WTC11 (cell line): Measurements from ENCODE around the gene ATP8B4.

Experiments
- ATF1 ChIP-seq: sonication (generic); formaldehyde crosslinking; IDR thresholded peaks from 2 replicates; pipeline ENCODE4 v1.8.1; 2023; ENCODE audit warnings: mild to moderate bottlenecking, moderate library complexity, missing genetic modification reagents
- ATF6 ChIP-seq: sonication (generic); formaldehyde crosslinking; IDR thresholded peaks from 2 replicates; pipeline ENCODE4 v1.8.1; 2023; ENCODE audit warnings: mild to moderate bottlenecking, missing genetic modification reagents
- CREM ChIP-seq: sonication (generic); formaldehyde crosslinking; IDR thresholded peaks from 2 replicates; pipeline ENCODE4 v1.8.1; 2022; ENCODE audit warnings: mild to moderate bottlenecking, missing genetic modification reagents, moderate library complexity
- GABPB1 ChIP-seq: sonication (generic); formaldehyde crosslinking; IDR thresholded peaks from 2 replicates; pipeline ENCODE4 v1.8.1; 2023; ENCODE audit warnings: mild to moderate bottlenecking, missing genetic modification reagents
- NFYB ChIP-seq: sonication (generic); formaldehyde crosslinking; conservative IDR thresholded peaks from 2 replicates; pipeline ENCODE4 v1.8.0; 2022; ENCODE audit warnings: low read depth, missing genetic modification reagents
- NR3C1 ChIP-seq: sonication (generic); formaldehyde crosslinking; conservative IDR thresholded peaks from 2 replicates; pipeline ENCODE4 v1.8.1; 2023; ENCODE audit warnings: low read depth, mild to moderate bottlenecking, missing genetic modification reagents
- SMAD3 ChIP-seq: sonication (generic); formaldehyde crosslinking; IDR thresholded peaks from 2 replicates; pipeline ENCODE4 v1.8.0; 2022; ENCODE audit warnings: missing genetic modification reagents, mild to moderate bottlenecking, borderline replicate concordance
- SP1 ChIP-seq: sonication (generic); formaldehyde crosslinking; conservative IDR thresholded peaks from 2 replicates; pipeline ENCODE4 v1.8.1; 2022; ENCODE audit warnings: missing genetic modification reagents
- ZBTB43 ChIP-seq: sonication (generic); formaldehyde crosslinking; IDR thresholded peaks from 2 replicates; pipeline ENCODE4 v1.8.1; 2023; ENCODE audit warnings: mild to moderate bottlenecking, missing genetic modification reagents
- ZNF232 ChIP-seq: sonication (generic); formaldehyde crosslinking; IDR thresholded peaks from 2 replicates; pipeline ENCODE4 v1.8.0; 2022; ENCODE audit warnings: mild to moderate bottlenecking, missing genetic modification reagents
- ZNF396 ChIP-seq: fragments of 250-450 bp; sonication (Bioruptor Pico); IDR thresholded peaks from 2 replicates; pipeline ENCODE4 v1.8.0; 2021; ENCODE audit warnings: mild to moderate bottlenecking, moderate library complexity, borderline replicate concordance
- TF ChIP-seq, protein P1 (sequence below): fragments of 200-600 bp; IDR thresholded peaks from 2 replicates; pipeline ENCODE4 v1.8.0; 2022; ENCODE audit warnings: antibody characterized with exemption

DNA sequence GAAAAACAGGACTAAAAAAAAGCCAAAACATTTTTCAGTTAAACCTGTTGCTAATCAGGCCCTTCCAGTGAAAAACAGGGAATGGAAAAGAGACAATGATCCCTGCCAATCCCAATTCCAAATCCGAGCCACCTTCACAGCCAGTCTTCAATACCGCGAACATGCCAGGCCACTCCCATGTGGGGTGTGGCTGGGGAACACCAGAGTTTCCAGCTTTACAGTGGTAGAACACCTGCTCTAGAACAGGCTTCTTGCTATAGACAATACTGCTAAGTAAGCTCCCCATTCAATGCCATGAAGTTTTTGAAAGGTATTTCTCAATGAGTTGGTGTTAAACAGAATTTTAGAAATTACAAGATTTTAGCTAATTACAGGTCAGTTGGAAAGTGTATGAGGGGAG lies 228.3 kb downstream of the ATP8B4 start:
- TF ChIP-seq GABPB1 (CRISPR knock-in tag) (no peak), CREM (CRISPR knock-in tag) (no peak), ATF6 (CRISPR knock-in tag) (no peak), ZNF232 (no peak), NR3C1 (no peak), NFYB (CRISPR knock-in tag) (no peak), ZBTB43 (CRISPR knock-in tag) (no peak), SMAD3 (no peak), ATF1 (no peak), ZNF396 (no peak), SP1 (CRISPR knock-in tag) (no peak)
- TF ChIP-seq, protein P1, sequence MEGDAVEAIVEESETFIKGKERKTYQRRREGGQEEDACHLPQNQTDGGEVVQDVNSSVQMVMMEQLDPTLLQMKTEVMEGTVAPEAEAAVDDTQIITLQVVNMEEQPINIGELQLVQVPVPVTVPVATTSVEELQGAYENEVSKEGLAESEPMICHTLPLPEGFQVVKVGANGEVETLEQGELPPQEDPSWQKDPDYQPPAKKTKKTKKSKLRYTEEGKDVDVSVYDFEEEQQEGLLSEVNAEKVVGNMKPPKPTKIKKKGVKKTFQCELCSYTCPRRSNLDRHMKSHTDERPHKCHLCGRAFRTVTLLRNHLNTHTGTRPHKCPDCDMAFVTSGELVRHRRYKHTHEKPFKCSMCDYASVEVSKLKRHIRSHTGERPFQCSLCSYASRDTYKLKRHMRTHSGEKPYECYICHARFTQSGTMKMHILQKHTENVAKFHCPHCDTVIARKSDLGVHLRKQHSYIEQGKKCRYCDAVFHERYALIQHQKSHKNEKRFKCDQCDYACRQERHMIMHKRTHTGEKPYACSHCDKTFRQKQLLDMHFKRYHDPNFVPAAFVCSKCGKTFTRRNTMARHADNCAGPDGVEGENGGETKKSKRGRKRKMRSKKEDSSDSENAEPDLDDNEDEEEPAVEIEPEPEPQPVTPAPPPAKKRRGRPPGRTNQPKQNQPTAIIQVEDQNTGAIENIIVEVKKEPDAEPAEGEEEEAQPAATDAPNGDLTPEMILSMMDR: no peak
